Esophagus squamous epithelium (tissue), 5 donors: ENCODE results near the gene SLCO4C1. TPM values are rescaled to one million over a fixed set of nuclear protein-coding genes. Genes with fewer than 3 reads are reported as not detected.

Experiments used
- DNase-seq: peaks from one replicate; lab custom pipeline; 2025; lab: John Stamatoyannopoulos, UW
- H3K27ac ChIP-seq, 4 donors: fragments of 200-600 bp; sonication (generic); one replicate each; pipeline ENCODE4 v1.5.1; 2016 to 2019; ENCODE audit warnings: mild to moderate bottlenecking in 1 of 4
- H3K27me3 ChIP-seq, 4 donors: fragments of 200-600 bp; sonication (generic); 1 replicate in 3 of 4; 2 replicates in 1 of 4; pipeline versions ENCODE4 v1.5.1 to v1.6.0; 2017 to 2021; ENCODE audit warnings: antibody characterized with exemption in 1 of 4
- H3K36me3 ChIP-seq, 3 donors: fragments of 200-600 bp; sonication (generic); one replicate each; pipeline ENCODE4 v1.5.1; 2016 to 2019
- H3K4me1 ChIP-seq, 3 donors: fragments of 200-600 bp; sonication (generic); one replicate each; pipeline ENCODE4 v1.5.1; 2017 to 2019
- H3K4me3 ChIP-seq, 4 donors: fragments of 200-600 bp; sonication (generic); 1 replicate in 3 of 4; 2 replicates in 1 of 4; pipeline ENCODE4 v1.5.1; 2016 to 2019; ENCODE audit warnings: mild to moderate bottlenecking in 2 of 4, moderate library complexity in 1 of 4
- H3K9me3 ChIP-seq, 3 donors: fragments of 200-600 bp; sonication (generic); one replicate each; pipeline ENCODE4 v1.5.1; 2016 to 2019
- POLR2A ChIP-seq, 4 donors: fragments of 450-650 bp; IDR thresholded peaks; one replicate each; pipeline ENCODE4 v1.6.1; 2017; ENCODE audit warnings: antibody characterized with exemption in 4 of 4, mild to moderate bottlenecking in 4 of 4, moderate library complexity in 3 of 4
- WGBS, 2 donors: methylation state at CpG; one replicate each; pipeline ENCODE4 v1.1.5; 2018; 5-methylcytosine and 5-hydroxymethylcytosine counted together
- intact Hi-C: fragments of 100-400 bp; cut with DNase I; formaldehyde crosslinking; loops from one replicate; pipeline ENCODE4 v1.15.0; 2022
- total RNA-seq, 4 donors: library from RNA; depleted of rRNA; stranded (reverse); fragments of >200 nt; gene quantifications; one replicate each; pipeline ENCODE4 v1.1.0, GENCODE V29; 2016
- TF ChIP-seq, protein P1 (sequence below), 6 experiments: fragments of 450-650 bp in 4 of 6; fragments of 200-600 bp in 2 of 6; sonication (generic) in 2 of 6; IDR thresholded peaks; one replicate each; pipeline ENCODE4 v1.5.1; 2016 to 2019; ENCODE audit warnings: antibody characterized with exemption in 6 of 6, mild to moderate bottlenecking in 4 of 6, moderate library complexity in 4 of 6
- donor health status: DM: yes; HTN: yes; CAD: no.

Gene SLCO4C1
- total RNA-seq, 4 donors from 2014 or later = 0.19 TPM; not detected in 3

DNA sequence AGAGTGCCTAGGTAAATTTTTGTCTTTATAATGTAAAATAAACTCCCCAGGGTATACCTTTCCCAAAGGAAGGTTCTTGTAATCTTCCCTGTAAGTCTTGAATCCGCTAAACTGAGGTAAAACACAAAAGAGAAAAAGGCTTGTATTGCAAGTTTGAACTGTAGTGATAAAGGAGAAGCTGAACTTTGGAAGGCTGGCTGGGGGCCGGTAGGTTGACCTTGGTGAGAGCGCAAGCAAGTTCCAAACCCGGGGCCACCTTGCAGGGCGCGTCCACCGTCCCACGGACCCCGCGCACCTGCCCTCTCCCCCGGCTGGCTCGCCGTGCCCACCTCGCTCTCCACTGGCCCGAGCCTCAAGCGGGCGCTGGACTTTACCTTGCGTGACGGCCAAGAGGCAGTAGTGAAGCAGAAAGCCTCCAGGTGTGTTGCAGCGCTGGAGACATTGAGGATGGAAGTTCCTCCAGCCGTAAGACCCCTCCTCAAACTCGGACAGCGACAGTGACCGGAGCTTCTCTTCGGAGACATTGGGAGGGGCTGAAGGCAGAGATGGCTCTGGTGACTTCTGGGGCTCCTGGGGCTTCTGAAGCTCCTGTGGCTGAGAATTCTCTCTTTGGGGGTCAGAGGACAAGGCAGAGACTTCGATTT, 428 bp downstream of the SLCO4C1 start:
- TF ChIP-seq, protein P1, sequence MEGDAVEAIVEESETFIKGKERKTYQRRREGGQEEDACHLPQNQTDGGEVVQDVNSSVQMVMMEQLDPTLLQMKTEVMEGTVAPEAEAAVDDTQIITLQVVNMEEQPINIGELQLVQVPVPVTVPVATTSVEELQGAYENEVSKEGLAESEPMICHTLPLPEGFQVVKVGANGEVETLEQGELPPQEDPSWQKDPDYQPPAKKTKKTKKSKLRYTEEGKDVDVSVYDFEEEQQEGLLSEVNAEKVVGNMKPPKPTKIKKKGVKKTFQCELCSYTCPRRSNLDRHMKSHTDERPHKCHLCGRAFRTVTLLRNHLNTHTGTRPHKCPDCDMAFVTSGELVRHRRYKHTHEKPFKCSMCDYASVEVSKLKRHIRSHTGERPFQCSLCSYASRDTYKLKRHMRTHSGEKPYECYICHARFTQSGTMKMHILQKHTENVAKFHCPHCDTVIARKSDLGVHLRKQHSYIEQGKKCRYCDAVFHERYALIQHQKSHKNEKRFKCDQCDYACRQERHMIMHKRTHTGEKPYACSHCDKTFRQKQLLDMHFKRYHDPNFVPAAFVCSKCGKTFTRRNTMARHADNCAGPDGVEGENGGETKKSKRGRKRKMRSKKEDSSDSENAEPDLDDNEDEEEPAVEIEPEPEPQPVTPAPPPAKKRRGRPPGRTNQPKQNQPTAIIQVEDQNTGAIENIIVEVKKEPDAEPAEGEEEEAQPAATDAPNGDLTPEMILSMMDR (IDR thresholded peaks at IDR 0.05) = no peak
- TF ChIP-seq POLR2A (IDR thresholded peaks at IDR 0.05) = no peak
- Histone ChIP-seq H3K9me3 (no peaks in the 10 kb centered on the region), H3K4me1 (peaks cover 0 to 19% (median 0%) of the 10 kb centered on the region in 3 donors), H3K27me3 (peaks cover 0 to 21% (median 0%) of the 10 kb centered on the region in 4 donors), H3K27ac (no peak overlapping the region), H3K36me3 (no peaks in the 10 kb centered on the region), H3K4me3 (peak overlapping the region; percentile 3 to 65 (median 41))
- intact Hi-C loops = no loop called here
- no peak for DNase-seq
- 11 to 12% methylated on average over 14 to 20 of the region's 26 CpGs for WGBS, 2 donors

GRCh38 chr5:102294886-102295395, 1.1 kb downstream of the SLCO4C1 start:
- intact Hi-C loops = no loop called here
- peaks cover 0 to 21% (median 0%) of the 10 kb centered on the region in 4 donors for H3K27me3 ChIP-seq
- no peak for TF ChIP-seq POLR2A (IDR thresholded peaks at IDR 0.05)
- TF ChIP-seq, protein P1 (IDR thresholded peaks at IDR 0.05) = no peak
- no peaks in the 10 kb centered on the region for H3K36me3 ChIP-seq
- peaks cover 0 to 19% (median 0%) of the 10 kb centered on the region in 3 donors for H3K4me1 ChIP-seq
- 52 to 54% methylated on average over 4 of the region's 4 CpGs for WGBS, 2 donors
- H3K4me3 ChIP-seq = no peak overlapping the region
- H3K9me3 ChIP-seq = no peaks in the 10 kb centered on the region
- no peak overlapping the region for H3K27ac ChIP-seq
- DNase-seq = no peak

GRCh38 chr5:102290004-102290403, 6.1 kb downstream of the SLCO4C1 start:
- intact Hi-C loops = no loop called here
- Histone ChIP-seq H3K4me3 (no peak overlapping the region), H3K27ac (no peak overlapping the region), H3K36me3 (no peaks in the 10 kb centered on the region), H3K9me3 (no peaks in the 10 kb centered on the region), H3K4me1 (peaks cover 0 to under 1% (median 0%) of the 10 kb centered on the region in 3 donors), H3K27me3 (peaks cover 0 to 6% (median 0%) of the 10 kb centered on the region in 4 donors)
- 84 to 97% methylated on average over 3 of the region's 3 CpGs for WGBS, 2 donors
- TF ChIP-seq POLR2A (IDR thresholded peaks at IDR 0.05) = no peak
- TF ChIP-seq, protein P1 (IDR thresholded peaks at IDR 0.05) = no peak
- DNase-seq = no peak

GRCh38 chr5:102289251-102289899, 6.7 kb downstream of the SLCO4C1 start:
- 60 to 62% methylated on average over 6 of the region's 6 CpGs for WGBS, 2 donors
- no peaks in the 10 kb centered on the region for H3K4me1 ChIP-seq
- no peak for TF ChIP-seq POLR2A (IDR thresholded peaks at IDR 0.05)
- TF ChIP-seq, protein P1 (IDR thresholded peaks at IDR 0.05) = no peak
- no peak overlapping the region for H3K4me3 ChIP-seq
- DNase-seq = no peak
- H3K36me3 ChIP-seq = no peaks in the 10 kb centered on the region
- peaks cover 0 to under 1% (median 0%) of the 10 kb centered on the region in 4 donors for H3K27me3 ChIP-seq
- intact Hi-C loops = no loop called here
- H3K9me3 ChIP-seq = no peaks in the 10 kb centered on the region
- no peak overlapping the region for H3K27ac ChIP-seq

DNA sequence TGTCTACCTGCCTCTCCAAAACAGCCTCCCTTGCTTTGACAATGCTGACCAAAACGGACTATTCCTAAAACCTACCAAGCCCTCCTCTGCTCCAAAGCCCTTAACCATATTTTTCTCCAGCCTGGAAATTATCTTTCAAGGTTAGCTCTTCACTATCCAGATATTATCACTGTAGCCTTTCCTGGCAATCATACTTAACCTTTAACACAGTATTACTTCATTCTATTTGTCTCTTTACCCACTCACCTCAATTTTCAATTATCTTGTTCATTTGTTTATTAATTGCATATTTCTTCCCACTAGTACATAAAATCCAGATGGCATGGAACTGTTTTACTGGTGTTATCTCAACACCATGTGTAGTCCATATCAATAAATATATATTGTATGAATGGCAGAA, 7.5 kb downstream of the SLCO4C1 start:
- Histone ChIP-seq H3K27me3 (no peaks in the 10 kb centered on the region), H3K9me3 (no peaks in the 10 kb centered on the region), H3K4me3 (no peak overlapping the region), H3K36me3 (no peaks in the 10 kb centered on the region), H3K27ac (no peak overlapping the region), H3K4me1 (no peaks in the 10 kb centered on the region)
- intact Hi-C loops = no loop called here
- TF ChIP-seq, protein P1 (IDR thresholded peaks at IDR 0.05) = no peak
- TF ChIP-seq POLR2A (IDR thresholded peaks at IDR 0.05) = no peak
- DNase-seq = no peak
- WGBS, 2 donors = 58 to 77% methylated on average over 1 of the region's 1 CpG
